Measurements from ENCODE around the gene MRPL33.

Gene MRPL33

DNA sequence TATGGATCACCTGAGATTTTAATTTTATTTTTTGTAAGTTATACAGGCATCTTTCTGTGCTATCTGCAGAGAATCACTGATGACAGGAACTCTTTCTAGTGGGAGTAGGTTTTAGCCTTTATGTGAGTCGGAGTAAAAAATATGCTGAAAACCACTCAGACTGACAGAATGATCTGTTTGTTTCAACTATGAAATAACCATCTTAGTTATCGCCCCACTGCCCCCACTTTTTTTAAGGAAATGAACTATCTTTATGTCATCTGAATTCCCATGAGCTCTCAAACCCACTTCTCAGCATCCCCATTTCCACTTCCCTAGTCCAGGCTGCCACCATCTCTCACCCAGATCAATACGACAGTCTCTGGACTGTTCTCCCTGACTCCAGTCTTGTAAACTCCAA is 38.9 kb downstream of the MRPL33 start:
- DNase-seq = no peak

DNA sequence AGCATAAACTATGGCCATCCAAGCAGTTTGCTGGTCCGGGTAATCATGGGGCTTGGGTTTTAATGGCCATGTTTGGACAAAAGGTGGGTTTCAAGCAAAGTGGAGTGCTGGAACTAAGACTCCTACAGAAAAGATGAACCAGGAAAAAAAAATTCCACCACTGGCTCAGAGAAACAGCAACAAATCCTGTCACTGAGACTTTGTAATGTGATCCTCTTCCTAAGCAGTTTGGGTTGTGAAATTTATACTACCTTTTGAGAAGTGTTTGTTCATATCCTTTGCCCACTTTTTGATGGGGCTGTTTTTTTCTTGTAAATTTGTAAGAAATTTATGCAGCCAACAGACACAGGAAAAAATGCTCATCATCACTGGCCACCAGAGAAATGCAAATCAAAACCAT is 40.2 kb downstream of the MRPL33 start:
- no peak for DNase-seq

GRCh38 chr2:27814758-27815157 is 43.2 kb downstream of the MRPL33 start:
- DNase-seq = no peak

- DNase-seq = no peak
Observed at GRCh38 chr2:27815860-27816438, 44.4 kb downstream of the MRPL33 start.

DNA sequence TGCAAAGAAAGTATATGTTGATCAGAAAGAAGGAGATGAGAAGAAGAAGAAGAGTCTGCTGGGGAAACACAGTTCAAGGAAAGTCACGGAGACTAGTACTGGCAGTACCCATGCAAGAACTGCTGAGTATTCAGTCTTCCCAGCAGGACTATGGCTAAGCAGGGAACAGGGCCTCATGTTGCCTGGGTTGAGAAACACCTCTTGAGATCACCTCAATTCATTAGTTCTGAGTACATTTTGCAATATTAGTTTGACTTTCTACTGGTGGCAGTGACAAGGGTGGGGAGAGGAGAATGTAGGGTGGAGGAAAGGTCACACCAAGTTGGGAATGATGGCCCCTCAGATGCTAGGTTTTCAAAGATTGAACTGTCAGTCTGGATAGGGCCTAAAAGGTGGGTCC is 50.5 kb downstream of the MRPL33 start:
- no peak for DNase-seq

DNA sequence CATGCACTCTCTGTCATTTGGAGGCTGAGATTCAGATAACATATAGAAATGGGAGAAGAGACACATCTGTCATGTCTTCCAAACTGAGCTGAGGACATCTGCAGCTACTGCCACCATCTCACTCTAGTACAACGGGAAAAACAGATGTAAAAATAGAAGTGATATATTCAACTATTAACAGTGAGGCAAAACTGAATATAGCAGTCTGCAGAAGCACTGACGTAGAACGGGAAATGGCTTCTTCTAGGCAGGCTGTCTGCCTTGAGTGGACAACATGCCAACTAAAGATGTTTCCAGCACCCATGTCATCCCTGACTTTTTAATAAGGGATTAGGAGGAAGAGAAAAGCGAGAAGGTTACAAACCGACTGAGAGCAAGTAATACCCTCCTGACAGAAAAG is 51.6 kb downstream of the MRPL33 start:
- no peak for DNase-seq

DNA sequence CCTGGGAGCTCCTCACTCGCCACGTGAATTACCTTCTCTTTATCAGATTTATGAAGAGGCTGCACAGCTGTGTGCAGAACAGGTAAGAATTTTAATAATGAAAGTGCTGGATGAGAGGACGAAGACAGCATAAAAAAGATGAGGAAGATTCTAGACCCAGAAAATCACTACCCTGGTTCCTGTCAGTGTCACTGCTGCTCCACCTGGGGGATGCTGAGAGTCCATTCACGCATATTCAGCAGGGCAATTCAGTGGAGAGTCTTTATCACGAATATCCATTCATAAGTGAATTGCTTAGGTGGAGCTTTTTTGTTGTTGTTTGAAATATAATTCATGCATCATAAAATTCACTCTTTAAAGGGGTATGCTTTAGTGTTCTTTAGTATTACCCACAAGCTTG is 52.0 kb downstream of the MRPL33 start:
- no peak for DNase-seq

DNA sequence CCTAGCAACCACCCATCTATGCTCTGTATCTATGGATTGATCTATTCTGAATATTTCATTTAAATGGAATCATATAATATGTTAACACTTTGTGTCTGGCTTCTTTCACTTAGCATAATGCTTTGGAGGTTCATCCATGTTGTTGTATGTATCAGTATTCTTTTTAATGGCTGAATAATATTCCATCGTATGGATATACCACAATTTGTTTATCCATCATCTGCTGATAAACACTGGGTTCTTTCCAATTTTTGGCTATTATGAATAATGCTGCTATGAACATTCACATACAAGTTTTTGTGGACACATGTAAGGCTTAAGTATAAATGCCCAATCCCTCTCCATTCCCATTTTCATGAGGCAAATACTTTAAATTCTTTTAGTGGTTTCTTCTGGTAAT is 52.9 kb downstream of the MRPL33 start:
- DNase-seq = no peak

- no peak for DNase-seq
Observed at GRCh38 chr2:27828305-27828704, 56.8 kb downstream of the MRPL33 start.

Measured in activated naive CD4-positive, alpha-beta T cell treated with Interleukin-2 at 50 U/mL for 16 hours (primary cell).